ENCODE results near the gene PSAPL1. TPM values are rescaled to one million over a fixed set of nuclear protein-coding genes. Genes with fewer than 3 reads are reported as not detected.

Gene PSAPL1
- total and polyA plus RNA-seq, 9 of the 15 experiments (the other 6 are each of a cell fraction or from before 2014, with no cell fraction given), result not detected

- TF ChIP-seq THRB (CRISPR knock-in tag; conservative IDR thresholded peaks at IDR 0.05) (no peak), FOXA3 (CRISPR knock-in tag; conservative IDR thresholded peaks at IDR 0.05 in 1 of 2, IDR thresholded peaks at IDR 0.05 in 1 of 2) (no peak)
These were observed 17.1 kb downstream of the PSAPL1 start (continued) for GRCh38 chr4:7417639-7418038.

GRCh38 chr4:7416745-7417432 lies 17.8 kb downstream of the PSAPL1 start:
- ATAC-seq, result no peak
- under 1% methylated on average over 14 of the region's 14 CpGs for WGBS (ENCODE audit: insufficient coverage, low coverage, missing lambda C conversion rate)

More at GRCh38 chr4:7416745-7417432, 17.8 kb downstream of the PSAPL1 start:
- H3K4me2 ChIP-seq (ENCODE audit: insufficient read depth, low read length), result no peak overlapping the region
- H3K4me3 ChIP-seq, result no peak overlapping the region
- ChIA-PET POLR2A (interaction anchor here (0.9 kb wide), 1 partner anchor 14 kb away, joined by 3 read pairs; no protein-coding TSS in a partner anchor), CTCF (ENCODE audit: low intra/inter-chr PET ratio) (no interaction called here)
- FAIRE-seq (no peak), DNase-seq (ENCODE audit: extremely low read depth in 1 of 4, low spot score in 3 of 4) (no peak)
- no TSS peak for BruUV-seq (replicated peaks)
- TF ChIP-seq HIVEP1 (CRISPR knock-in tag; IDR thresholded peaks at IDR 0.05) (no peak), ZNF224 (CRISPR knock-in tag; IDR thresholded peaks at IDR 0.05) (no peak), TRIM25 (IDR thresholded peaks at IDR 0.05; ENCODE audit: borderline replicate concordance) (no peak), CUX1 (CRISPR knock-in tag; IDR thresholded peaks at IDR 0.05) (no peak), MAFF (IDR thresholded peaks at IDR 0.05; ENCODE audit: low read length) (no peak), HDAC1 (IDR thresholded peaks at IDR 0.05) (no peak), SETDB1 (IDR thresholded peaks at IDR 0.05; ENCODE audit: low read length) (no peak), MBD2 (IDR thresholded peaks at IDR 0.05; ENCODE audit: borderline replicate concordance, low read depth) (no peak), KDM1A (IDR thresholded peaks at IDR 0.05) (no peak), ZBTB1 (CRISPR knock-in tag; IDR thresholded peaks at IDR 0.05; ENCODE audit: borderline replicate concordance, low read depth) (no peak)
- H3K27ac ChIP-seq (ENCODE audit: extremely low read depth, low read depth, low read length), result no peak overlapping the region
- intact Hi-C loops (cut with micrococcal nuclease), result no loop called here
- H2AFZ ChIP-seq (ENCODE audit: low read depth, low read length), result no peak overlapping the region
- H3K9ac ChIP-seq (ENCODE audit: insufficient read depth in 1 of 2, low read depth in 2 of 2, low read length in 2 of 2), result no peak overlapping the region
- in situ Hi-C loops (cut with MboI), result no loop called here
- no peaks in the 10 kb centered on the region for H3K36me3 ChIP-seq (ENCODE audit: control insufficient read depth, insufficient read depth, low read length)
- no peaks in the 10 kb centered on the region for H3K9me3 ChIP-seq (replicated peaks; ENCODE audit: control insufficient read depth, insufficient read depth, low read depth, low read length)
- no peaks in the 10 kb centered on the region for H4K20me1 ChIP-seq (replicated peaks; ENCODE audit: control insufficient read depth, insufficient read depth, low read length)
- H3K9me1 ChIP-seq (ENCODE audit: control insufficient read depth, insufficient read depth, low read length), result no peaks in the 10 kb centered on the region
- H3K4me1 ChIP-seq (replicated peaks in 1 of 2; ENCODE audit: control insufficient read depth in 2 of 2, insufficient read depth in 2 of 2, low read length in 2 of 2), result no peaks in the 10 kb centered on the region
- peaks cover 0 to 14% of the 10 kb centered on the region in 2 experiments; a peak in 2 of 5 replicates for H3K27me3 ChIP-seq (ENCODE audit: control insufficient read depth in 2 of 2, insufficient read depth in 2 of 2, low read length in 2 of 2)
- no peaks in the 10 kb centered on the region for H3K79me2 ChIP-seq (ENCODE audit: control insufficient read depth, insufficient read depth, low read length)
